ENCODE data around the gene NFATC1.
"Not testable (repeated sequence)": the region's sequence is repeated elsewhere in the genome, so short reads cannot be mapped to it uniquely, and the experiment has no call there.

The NFATC1 gene

DNA sequence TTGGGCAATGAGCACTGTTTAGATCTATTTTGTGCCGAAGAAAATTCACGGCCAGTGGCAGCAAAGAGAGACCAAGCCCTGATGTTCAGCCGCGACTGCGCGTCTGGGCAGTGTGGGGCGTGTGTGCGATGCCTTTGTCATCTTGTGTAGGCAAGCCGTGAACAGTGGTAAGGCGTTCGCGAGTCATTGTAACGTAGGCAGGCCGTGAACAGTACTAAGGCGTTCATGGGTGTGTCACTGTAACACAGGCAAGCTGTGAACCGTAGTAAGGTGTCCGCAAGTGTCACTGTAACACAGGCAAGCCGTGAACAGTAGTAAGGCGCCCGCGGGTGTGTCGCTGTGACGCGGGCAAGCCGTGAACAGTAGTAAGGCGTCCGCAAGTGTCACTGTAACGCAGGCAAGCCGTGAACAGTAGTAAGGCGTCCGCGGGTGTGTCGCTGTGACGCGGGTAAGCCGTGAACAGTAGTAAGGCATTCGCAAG, 99.9 kb downstream of the NFATC1 start:
- no peaks in the 10 kb centered on the region for H3K4me1 ChIP-seq (ENCODE audit: insufficient read depth, low read length)
- H3K36me3 ChIP-seq (ENCODE audit: insufficient read depth, low read length), result no peaks in the 10 kb centered on the region
- H3K9me3 ChIP-seq (ENCODE audit: control insufficient read depth, insufficient read depth, low read length), result no peaks in the 10 kb centered on the region
- no peak overlapping the region for H3K9ac ChIP-seq (ENCODE audit: low read depth, low read length)

GRCh38 chr18:79496237-79496977, 100.7 kb downstream of the NFATC1 start:
- Histone ChIP-seq H3K36me3 (ENCODE audit: insufficient read depth, low read length) (no peaks in the 10 kb centered on the region), H3K9ac (ENCODE audit: low read depth, low read length) (no peak overlapping the region), H3K4me1 (ENCODE audit: insufficient read depth, low read length) (no peaks in the 10 kb centered on the region), H3K9me3 (ENCODE audit: control insufficient read depth, insufficient read depth, low read length) (no peaks in the 10 kb centered on the region)

DNA sequence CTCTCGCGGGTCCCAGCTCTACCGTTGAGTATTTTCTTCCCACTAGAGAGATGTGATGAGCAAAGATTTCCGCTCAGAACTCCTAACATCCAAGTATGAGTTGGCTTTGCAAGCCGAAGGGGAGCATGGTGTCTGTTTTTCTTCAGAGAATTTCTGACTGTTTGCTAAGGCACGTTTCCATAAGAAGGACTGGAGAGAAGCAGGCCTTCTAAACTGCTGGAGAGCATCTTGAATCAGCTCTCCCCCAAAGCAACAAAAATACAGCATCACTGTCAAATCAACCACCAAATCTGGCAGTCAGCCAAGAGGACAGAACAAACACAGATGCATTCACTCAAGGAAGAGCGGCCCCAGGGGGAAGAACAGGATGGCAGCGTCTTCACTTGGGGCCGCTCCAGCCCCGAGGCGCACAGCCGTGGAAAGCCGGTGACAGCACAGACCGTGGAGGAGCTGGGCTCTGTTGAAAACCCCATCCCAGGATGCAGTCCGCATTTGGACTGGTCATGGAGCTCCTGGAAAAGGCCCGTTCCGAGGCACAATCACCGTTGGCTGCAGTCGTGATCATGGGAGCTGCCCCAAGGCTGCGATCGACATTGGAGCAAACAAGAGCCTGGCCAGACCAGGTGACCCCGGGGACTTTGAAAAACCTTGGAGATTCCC, 101.4 kb downstream of the NFATC1 start:
- no peak overlapping the region for H3K9ac ChIP-seq (ENCODE audit: low read depth, low read length)
- H3K4me1 ChIP-seq (ENCODE audit: insufficient read depth, low read length), result no peaks in the 10 kb centered on the region
- no peaks in the 10 kb centered on the region for H3K36me3 ChIP-seq (ENCODE audit: insufficient read depth, low read length)
- no peaks in the 10 kb centered on the region for H3K9me3 ChIP-seq (ENCODE audit: control insufficient read depth, insufficient read depth, low read length)

GRCh38 chr18:79497638-79498081, 101.9 kb downstream of the NFATC1 start:
- Histone ChIP-seq H3K4me1 (ENCODE audit: insufficient read depth, low read length) (no peaks in the 10 kb centered on the region), H3K9ac (ENCODE audit: low read depth, low read length) (no peak overlapping the region), H3K36me3 (ENCODE audit: insufficient read depth, low read length) (no peaks in the 10 kb centered on the region), H3K9me3 (ENCODE audit: control insufficient read depth, insufficient read depth, low read length) (no peaks in the 10 kb centered on the region)

DNA sequence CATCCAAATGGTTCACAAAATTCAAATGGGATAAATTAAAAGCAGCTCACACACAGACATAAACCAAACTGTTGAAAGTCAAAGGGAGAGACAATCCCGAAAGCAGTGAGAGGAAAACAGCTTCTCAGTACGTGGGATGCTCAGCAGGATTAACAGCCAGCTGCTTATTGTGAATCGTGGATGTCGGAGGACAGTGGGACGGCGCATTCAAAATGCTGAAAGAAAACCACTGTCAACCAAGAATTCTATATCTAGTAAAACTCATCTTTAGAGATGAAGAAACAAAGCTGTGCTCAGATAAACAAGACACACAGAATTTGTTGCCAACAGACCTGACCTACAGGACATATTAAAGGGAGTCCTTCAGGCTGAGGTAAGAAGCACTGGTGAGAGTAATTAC, 102.9 kb downstream of the NFATC1 start:
- Histone ChIP-seq H3K4me1 (ENCODE audit: insufficient read depth, low read length) (no peaks in the 10 kb centered on the region), H3K36me3 (ENCODE audit: insufficient read depth, low read length) (no peaks in the 10 kb centered on the region), H3K9ac (ENCODE audit: low read depth, low read length) (no peak overlapping the region), H3K9me3 (ENCODE audit: control insufficient read depth, insufficient read depth, low read length) (no peaks in the 10 kb centered on the region)

- Histone ChIP-seq H3K9me3 (ENCODE audit: control insufficient read depth, insufficient read depth, low read length) (no peaks in the 10 kb centered on the region), H3K36me3 (ENCODE audit: insufficient read depth, low read length) (no peaks in the 10 kb centered on the region), H3K4me1 (ENCODE audit: insufficient read depth, low read length) (no peaks in the 10 kb centered on the region), H3K9ac (ENCODE audit: low read depth, low read length) (no peak overlapping the region)
Measured at GRCh38 chr18:79501006-79501405, 105.3 kb downstream of the NFATC1 start.

DNA sequence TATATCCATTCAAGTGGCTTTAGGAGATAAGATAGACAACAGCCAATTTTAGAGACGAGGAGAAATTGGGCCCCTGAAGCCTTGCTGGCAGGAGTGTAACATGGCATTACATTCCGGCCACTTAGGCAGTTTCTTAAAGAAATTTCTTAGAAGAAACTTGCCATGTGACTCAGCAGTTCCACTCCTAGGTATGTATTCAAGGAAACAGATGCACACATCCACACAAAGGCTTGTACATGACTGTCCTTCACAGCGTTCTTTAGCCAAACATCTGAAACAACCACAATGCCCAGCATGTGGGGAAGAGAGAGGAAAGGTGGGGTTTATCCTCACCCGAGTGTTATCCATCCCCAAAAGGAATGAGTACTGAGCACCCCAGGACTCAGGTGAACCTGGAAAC, 107.1 kb downstream of the NFATC1 start:
- Histone ChIP-seq H3K9ac (ENCODE audit: low read depth, low read length) (no peak overlapping the region), H3K36me3 (ENCODE audit: insufficient read depth, low read length) (no peaks in the 10 kb centered on the region), H3K4me1 (ENCODE audit: insufficient read depth, low read length) (no peaks in the 10 kb centered on the region), H3K9me3 (ENCODE audit: control insufficient read depth, insufficient read depth, low read length) (no peaks in the 10 kb centered on the region)

DNA sequence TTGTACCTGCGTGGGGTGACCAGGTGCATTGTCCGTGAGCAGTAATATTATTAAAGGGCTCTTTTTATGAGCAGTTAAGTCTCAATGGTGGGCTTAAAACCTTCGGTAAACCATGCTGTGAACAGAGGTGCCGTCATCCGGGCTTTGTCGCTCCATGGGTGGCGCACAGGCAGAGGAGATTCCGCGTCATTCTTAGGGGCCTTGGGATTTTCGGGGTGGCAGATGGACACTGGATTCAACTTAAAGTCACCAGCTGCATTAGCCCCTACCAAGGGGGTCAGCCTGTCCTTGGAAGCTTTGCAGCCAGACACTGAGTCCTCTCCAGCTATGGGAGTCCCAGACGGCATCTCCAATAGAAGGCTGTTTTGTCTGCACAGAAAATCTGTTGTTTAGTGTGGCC, 107.7 kb downstream of the NFATC1 start:
- H3K4me1 ChIP-seq (ENCODE audit: insufficient read depth, low read length), result no peaks in the 10 kb centered on the region
- no peak overlapping the region for H3K9ac ChIP-seq (ENCODE audit: low read depth, low read length)
- H3K36me3 ChIP-seq (ENCODE audit: insufficient read depth, low read length), result no peaks in the 10 kb centered on the region
- no peaks in the 10 kb centered on the region for H3K9me3 ChIP-seq (ENCODE audit: control insufficient read depth, insufficient read depth, low read length)

DNA sequence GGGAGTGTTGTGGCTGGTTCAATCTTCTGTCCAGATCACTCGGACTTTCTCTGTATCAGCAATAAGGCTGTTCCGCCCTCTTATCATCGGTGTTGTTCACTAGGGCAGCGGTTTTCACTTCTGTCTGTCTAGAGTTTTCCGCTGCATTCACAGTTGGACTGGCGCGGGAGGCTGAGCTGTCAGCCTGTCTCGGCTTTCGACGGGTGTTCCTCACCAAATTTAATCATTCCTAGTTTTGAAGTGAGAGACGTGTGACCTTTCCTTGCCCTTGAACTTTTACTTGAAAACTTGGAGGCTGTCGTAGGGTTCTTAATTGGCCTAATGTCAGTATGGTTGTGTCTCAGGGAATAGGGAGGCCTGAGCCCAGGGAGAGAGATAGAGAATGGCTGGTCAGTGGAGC, 108.3 kb downstream of the NFATC1 start:
- H3K9ac ChIP-seq (ENCODE audit: low read depth, low read length), result no peak overlapping the region
- no peaks in the 10 kb centered on the region for H3K4me1 ChIP-seq (ENCODE audit: insufficient read depth, low read length)
- H3K36me3 ChIP-seq (ENCODE audit: insufficient read depth, low read length), result no peaks in the 10 kb centered on the region
- no peaks in the 10 kb centered on the region for H3K9me3 ChIP-seq (ENCODE audit: control insufficient read depth, insufficient read depth, low read length)

DNA sequence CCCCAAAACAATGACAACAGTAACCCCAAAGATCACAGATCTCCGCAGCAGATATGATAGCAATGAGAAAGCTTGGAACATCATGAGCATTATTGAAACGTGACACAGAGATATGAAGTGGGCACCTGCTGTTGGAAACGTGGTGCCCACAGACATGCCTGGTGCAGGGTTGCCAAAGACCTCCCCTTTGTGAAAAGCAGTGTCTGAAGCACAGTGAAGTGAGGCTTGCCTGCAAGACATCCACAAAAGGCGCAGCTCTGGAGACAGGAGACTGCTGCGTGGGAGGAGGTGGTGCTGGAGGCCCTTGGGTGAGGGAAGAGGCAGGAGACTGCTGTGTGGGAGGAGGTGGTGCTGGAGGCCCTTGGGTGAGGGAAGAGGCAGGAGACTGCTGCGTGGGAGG, 108.8 kb downstream of the NFATC1 start:
- not testable (repeated sequence) for H3K4me1 ChIP-seq (ENCODE audit: insufficient read depth, low read length); H3K9ac ChIP-seq (ENCODE audit: low read depth, low read length); H3K9me3 ChIP-seq (ENCODE audit: control insufficient read depth, insufficient read depth, low read length); H3K36me3 ChIP-seq (ENCODE audit: insufficient read depth, low read length)

GRCh38 chr18:79505465-79505864, 109.7 kb downstream of the NFATC1 start:
- not testable (repeated sequence) for H3K4me1 ChIP-seq (ENCODE audit: insufficient read depth, low read length); H3K36me3 ChIP-seq (ENCODE audit: insufficient read depth, low read length); H3K9ac ChIP-seq (ENCODE audit: low read depth, low read length)

DNA sequence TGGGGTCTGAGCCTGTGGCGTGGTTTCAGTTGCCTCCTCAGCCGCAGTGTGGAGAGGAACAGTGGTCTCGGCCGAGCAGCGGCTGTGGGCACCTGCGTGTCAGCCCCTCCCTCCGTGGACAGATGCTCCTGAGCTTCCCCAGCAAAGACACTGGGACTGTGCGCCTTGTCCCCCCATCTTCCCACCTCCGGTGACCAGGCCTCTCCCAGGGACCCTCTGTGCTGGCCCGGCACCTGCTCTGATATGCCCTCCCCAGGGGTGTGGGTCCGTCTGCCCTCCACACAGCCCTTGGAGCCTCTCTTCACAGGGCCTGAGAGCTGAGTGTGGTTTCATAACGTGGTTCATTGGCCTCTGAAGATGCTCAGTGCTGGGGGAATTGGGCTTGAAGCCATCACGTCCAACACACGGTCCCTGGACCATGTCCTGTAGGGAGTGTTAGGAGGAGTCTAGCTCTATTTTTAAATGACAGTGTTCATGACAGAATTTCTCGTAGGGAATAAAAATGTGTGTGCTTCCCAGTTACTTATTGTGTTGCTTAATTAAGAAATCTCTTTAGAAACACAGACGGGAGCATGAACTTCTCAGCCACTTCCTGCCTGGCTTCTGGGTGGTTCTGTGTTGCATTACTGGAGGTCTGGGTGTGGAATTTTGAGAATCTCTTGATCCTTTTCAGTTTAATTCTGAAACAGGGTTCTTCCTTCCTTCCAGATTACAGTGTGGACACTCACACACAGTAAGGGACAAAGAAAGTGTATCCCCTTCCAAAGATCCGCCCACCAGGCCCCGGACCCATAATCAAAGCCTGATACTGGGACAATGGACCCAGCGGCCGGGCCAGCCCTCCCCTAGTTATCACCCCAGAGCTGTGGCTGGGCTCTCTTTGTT, 110.7 kb downstream of the NFATC1 start:
- Histone ChIP-seq H3K4me1 (ENCODE audit: insufficient read depth, low read length) (no peaks in the 10 kb centered on the region), H3K9ac (ENCODE audit: low read depth, low read length) (no peak overlapping the region), H3K9me3 (ENCODE audit: control insufficient read depth, insufficient read depth, low read length) (no peaks in the 10 kb centered on the region), H3K36me3 (ENCODE audit: insufficient read depth, low read length) (no peaks in the 10 kb centered on the region)

More at GRCh38 chr18:79505465-79505864, 109.7 kb downstream of the NFATC1 start:
- H3K9me3 ChIP-seq (ENCODE audit: control insufficient read depth, insufficient read depth, low read length), result not testable (repeated sequence)

DNA sequence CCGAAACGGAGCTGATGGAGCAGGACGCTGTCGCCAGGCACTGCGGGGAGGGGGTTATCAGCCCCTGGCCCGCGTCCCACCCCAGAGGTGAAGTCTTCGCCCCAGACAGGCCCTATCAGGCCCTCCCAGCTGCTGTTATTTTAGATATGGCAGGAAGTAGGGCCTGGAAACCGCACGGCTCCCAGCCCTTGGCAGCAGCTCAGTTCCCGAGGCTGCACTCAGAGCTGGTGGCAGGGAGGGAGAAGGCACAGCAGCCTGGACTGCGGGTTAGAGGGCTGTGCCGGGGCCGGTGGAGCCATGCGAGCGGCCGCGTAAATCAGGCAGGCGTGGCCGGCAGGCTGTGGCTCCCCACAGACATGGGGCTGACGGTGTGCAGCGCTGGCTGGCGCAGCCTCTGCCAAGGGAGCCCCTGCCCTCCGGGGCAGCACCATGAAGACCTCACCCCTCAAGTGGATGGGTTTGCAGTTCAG, 111.4 kb downstream of the NFATC1 start:
- Histone ChIP-seq H3K4me1 (ENCODE audit: insufficient read depth, low read length) (no peaks in the 10 kb centered on the region), H3K9ac (ENCODE audit: low read depth, low read length) (no peak overlapping the region), H3K9me3 (ENCODE audit: control insufficient read depth, insufficient read depth, low read length) (no peaks in the 10 kb centered on the region), H3K36me3 (ENCODE audit: insufficient read depth, low read length) (no peaks in the 10 kb centered on the region)

Data from ES-I3 (cell line).